NCI-H1436 treated with DMSO at 0.1 percent for 48 hours (cell line): Measurements from ENCODE around the gene SPATA20.

Experiments
- DNase-seq: peaks from one replicate; lab custom pipeline; 2025; lab: John Stamatoyannopoulos, UW

SPATA20 gene

DNA sequence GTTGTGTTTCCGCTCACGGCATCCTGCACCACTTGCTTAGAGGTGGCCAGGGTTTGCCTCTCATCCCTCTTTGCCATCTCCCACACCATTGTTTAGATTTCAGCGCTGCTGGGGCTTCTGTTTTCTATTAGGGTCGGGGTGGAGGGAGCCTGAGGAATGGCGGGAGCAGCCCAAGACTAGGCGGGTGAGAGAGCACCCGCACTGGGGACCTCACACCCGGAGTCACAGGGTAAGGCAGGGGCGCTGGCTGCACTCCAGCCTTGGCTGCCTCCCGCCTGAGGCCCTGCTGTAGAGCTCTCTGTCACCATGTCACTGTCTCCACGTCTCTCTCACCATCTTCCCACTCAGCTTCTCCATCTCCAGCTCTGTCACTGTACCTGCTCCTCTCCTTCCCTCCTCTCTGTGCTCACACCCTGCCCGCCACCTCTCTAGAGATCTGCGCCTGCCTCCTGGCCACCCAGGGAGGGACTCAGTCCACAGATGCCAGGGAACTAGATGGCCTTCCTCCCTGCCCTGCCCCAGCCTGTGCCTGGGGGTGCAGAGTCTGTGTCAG is 54.9 kb downstream of the SPATA20 start:
- DNase-seq, result no peak

- no peak for DNase-seq
Measured at GRCh38 chr17:50602836-50603235, 55.9 kb downstream of the SPATA20 start.

DNA sequence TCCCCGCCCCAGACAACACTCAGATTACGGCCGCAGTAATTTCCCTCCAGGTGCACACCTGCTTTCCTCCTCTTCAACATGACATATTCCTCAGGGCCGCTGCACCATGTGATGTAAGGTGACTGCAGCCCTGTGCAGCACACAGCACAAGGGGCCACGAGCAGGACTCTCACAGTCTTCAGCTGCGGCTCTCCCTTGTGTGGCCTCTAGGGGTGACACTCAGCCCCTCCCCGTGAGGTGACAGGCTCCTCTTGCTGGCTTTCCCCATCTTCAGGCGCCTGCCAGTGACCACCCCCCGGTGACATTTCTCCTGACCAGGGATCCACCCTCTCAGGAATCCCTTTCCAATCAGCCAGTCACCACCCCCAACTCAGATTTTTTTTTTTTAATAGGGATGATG is 56.4 kb downstream of the SPATA20 start:
- no peak for DNase-seq

GRCh38 chr17:50604513-50604912 is 57.5 kb downstream of the SPATA20 start:
- DNase-seq, result no peak

GRCh38 chr17:50605429-50605828 is 58.5 kb downstream of the SPATA20 start:
- DNase-seq, result no peak
